ENCODE results near the gene LRRC42. TPM values are rescaled to one million over a fixed set of nuclear protein-coding genes. Genes with fewer than 3 reads are reported as not detected.

The LRRC42 gene
- total RNA-seq, 1 donor from 2014 or later, result 69.1 TPM

DNA sequence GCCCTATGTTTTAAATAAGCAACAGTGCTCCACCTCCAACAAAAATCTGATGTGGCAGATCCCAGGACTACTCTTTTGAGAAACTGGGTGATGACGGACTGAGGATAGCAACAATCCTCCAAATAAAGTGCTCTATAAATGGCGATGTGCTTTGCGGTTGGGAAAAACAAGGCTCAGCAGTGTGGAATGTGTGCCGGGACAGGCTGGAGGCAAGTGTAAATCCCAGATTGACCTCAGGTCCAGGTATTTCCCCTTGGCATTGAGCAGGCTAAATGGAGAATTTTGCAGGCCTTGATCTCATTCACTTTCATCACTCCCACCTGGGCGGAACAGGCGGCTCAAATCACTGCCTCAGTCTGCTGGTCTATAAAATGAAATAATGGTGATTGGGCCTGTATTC is 35.1 kb downstream of the LRRC42 start:
- no peaks in the 10 kb centered on the region for H3K79me2 ChIP-seq (ENCODE audit: low read depth)
- no peaks in the 10 kb centered on the region for H3F3A ChIP-seq (ENCODE audit: low read depth)
- peaks cover 13% of the 10 kb centered on the region for H3K4me1 ChIP-seq
- H3K27ac ChIP-seq, result no peak overlapping the region
- no peaks in the 10 kb centered on the region for H3K9me3 ChIP-seq (ENCODE audit: low read depth)
- TF ChIP-seq EZH2phosphoT487 (IDR thresholded peaks at IDR 0.05), result no peak
- no peak for TF ChIP-seq EZH2 (IDR thresholded peaks at IDR 0.05)
- TF ChIP-seq, protein P1, sequence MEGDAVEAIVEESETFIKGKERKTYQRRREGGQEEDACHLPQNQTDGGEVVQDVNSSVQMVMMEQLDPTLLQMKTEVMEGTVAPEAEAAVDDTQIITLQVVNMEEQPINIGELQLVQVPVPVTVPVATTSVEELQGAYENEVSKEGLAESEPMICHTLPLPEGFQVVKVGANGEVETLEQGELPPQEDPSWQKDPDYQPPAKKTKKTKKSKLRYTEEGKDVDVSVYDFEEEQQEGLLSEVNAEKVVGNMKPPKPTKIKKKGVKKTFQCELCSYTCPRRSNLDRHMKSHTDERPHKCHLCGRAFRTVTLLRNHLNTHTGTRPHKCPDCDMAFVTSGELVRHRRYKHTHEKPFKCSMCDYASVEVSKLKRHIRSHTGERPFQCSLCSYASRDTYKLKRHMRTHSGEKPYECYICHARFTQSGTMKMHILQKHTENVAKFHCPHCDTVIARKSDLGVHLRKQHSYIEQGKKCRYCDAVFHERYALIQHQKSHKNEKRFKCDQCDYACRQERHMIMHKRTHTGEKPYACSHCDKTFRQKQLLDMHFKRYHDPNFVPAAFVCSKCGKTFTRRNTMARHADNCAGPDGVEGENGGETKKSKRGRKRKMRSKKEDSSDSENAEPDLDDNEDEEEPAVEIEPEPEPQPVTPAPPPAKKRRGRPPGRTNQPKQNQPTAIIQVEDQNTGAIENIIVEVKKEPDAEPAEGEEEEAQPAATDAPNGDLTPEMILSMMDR (IDR thresholded peaks at IDR 0.05), result no peak
- no peaks in the 10 kb centered on the region for H4K20me1 ChIP-seq (ENCODE audit: low read depth)
- H3K4me3 Mint-ChIP-seq, result no peak overlapping the region
- H3K27ac Mint-ChIP-seq, result no peak overlapping the region
- H3K4me1 Mint-ChIP-seq, result peaks cover 24% of the 10 kb centered on the region
- no peak overlapping the region for H3K4me2 ChIP-seq
- H3K27me3 ChIP-seq, result no peaks in the 10 kb centered on the region
- no peak overlapping the region for H3K4me3 ChIP-seq
- H3K27me3 Mint-ChIP-seq (ENCODE audit: insufficient read depth, low read depth), result no peaks in the 10 kb centered on the region
- H3K9me3 Mint-ChIP-seq, result no peaks in the 10 kb centered on the region
- H3K36me3 ChIP-seq, result no peaks in the 10 kb centered on the region
- no peak for DNase-seq (ENCODE audit: low spot score)
- H3K9ac ChIP-seq, result no peak overlapping the region
- H2AFZ ChIP-seq (replicated peaks), result no peak overlapping the region
- no peaks in the 10 kb centered on the region for H3K36me3 Mint-ChIP-seq

- no peaks in the 10 kb centered on the region for H4K20me1 ChIP-seq (ENCODE audit: low read depth)
- H3K27me3 ChIP-seq, result no peaks in the 10 kb centered on the region
- no peak overlapping the region for H3K27ac ChIP-seq
- peak overlapping the region; percentile 69 for H3K4me2 ChIP-seq
- H3K4me3 ChIP-seq, result peak overlapping the region; percentile 23
- no peaks in the 10 kb centered on the region for H3K9me3 ChIP-seq (ENCODE audit: low read depth)
- H3K9ac ChIP-seq, result no peak overlapping the region
- Mint-ChIP-seq H3K27me3 (ENCODE audit: insufficient read depth, low read depth) (no peaks in the 10 kb centered on the region), H3K4me3 (peak overlapping the region; percentile 79), H3K4me1 (peaks cover 24% of the 10 kb centered on the region), H3K9me3 (no peaks in the 10 kb centered on the region), H3K36me3 (no peaks in the 10 kb centered on the region), H3K27ac (peak overlapping the region; percentile 78)
- DNase-seq (ENCODE audit: low spot score), result peak; percentile 76
- H3F3A ChIP-seq (ENCODE audit: low read depth), result no peaks in the 10 kb centered on the region
- H3K36me3 ChIP-seq, result no peaks in the 10 kb centered on the region
- H3K79me2 ChIP-seq (ENCODE audit: low read depth), result no peaks in the 10 kb centered on the region
- peak overlapping the region; percentile 77 for H2AFZ ChIP-seq (replicated peaks)
- H3K4me1 ChIP-seq, result peaks cover 13% of the 10 kb centered on the region
- TF ChIP-seq EZH2 (IDR thresholded peaks at IDR 0.05), result no peak
- TF ChIP-seq EZH2phosphoT487 (IDR thresholded peaks at IDR 0.05), result no peak
- TF ChIP-seq, protein P1 (IDR thresholded peaks at IDR 0.05), result no peak
Observed at GRCh38 chr1:53982034-53982762, 36.0 kb downstream of the LRRC42 start.

DNA sequence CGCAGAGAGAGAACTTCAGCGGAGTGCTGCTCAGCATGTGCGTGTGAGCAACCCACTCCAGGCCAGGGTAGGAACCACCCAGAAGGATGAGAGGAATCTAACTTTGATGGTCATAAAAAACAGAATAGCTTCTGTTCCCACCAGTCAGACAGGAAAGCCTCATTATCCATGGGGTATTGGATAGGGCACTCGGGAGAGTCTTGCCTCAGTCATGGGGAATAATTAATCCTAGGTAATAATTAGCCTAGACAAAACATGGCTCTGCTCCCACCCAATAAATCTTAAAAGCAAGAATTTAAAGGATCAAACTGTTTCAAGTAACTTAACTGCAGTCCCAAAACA is 36.6 kb downstream of the LRRC42 start:
- no peaks in the 10 kb centered on the region for H3K27me3 ChIP-seq
- no peak overlapping the region for H3K9ac ChIP-seq
- H3K27me3 Mint-ChIP-seq (ENCODE audit: insufficient read depth, low read depth), result no peaks in the 10 kb centered on the region
- H3K9me3 Mint-ChIP-seq, result no peaks in the 10 kb centered on the region
- peak overlapping the region; percentile 79 for H3K4me3 Mint-ChIP-seq
- no peaks in the 10 kb centered on the region for H3K36me3 Mint-ChIP-seq
- peak overlapping the region; percentile 23 for H3K4me3 ChIP-seq
- no peaks in the 10 kb centered on the region for H3K36me3 ChIP-seq
- peak overlapping the region; percentile 78 for H3K27ac Mint-ChIP-seq
- H3K79me2 ChIP-seq (ENCODE audit: low read depth), result no peaks in the 10 kb centered on the region
- TF ChIP-seq EZH2 (IDR thresholded peaks at IDR 0.05), result no peak
- no peak for TF ChIP-seq EZH2phosphoT487 (IDR thresholded peaks at IDR 0.05)
- TF ChIP-seq, protein P1 (IDR thresholded peaks at IDR 0.05), result no peak
- no peaks in the 10 kb centered on the region for H3K9me3 ChIP-seq (ENCODE audit: low read depth)
- H3K4me1 ChIP-seq, result peaks cover 13% of the 10 kb centered on the region
- H3K27ac ChIP-seq, result no peak overlapping the region
- peak overlapping the region; percentile 77 for H2AFZ ChIP-seq (replicated peaks)
- no peaks in the 10 kb centered on the region for H4K20me1 ChIP-seq (ENCODE audit: low read depth)
- no peaks in the 10 kb centered on the region for H3F3A ChIP-seq (ENCODE audit: low read depth)
- peak overlapping the region; percentile 69 for H3K4me2 ChIP-seq
- no peak for DNase-seq (ENCODE audit: low spot score)
- H3K4me1 Mint-ChIP-seq, result peaks cover 24% of the 10 kb centered on the region
